SU-DHL-6 (cell line): ENCODE results near the gene C15orf62.

Source experiments
- CTCF ChIP-seq: fragments of 200-600 bp; sonication (generic); IDR thresholded peaks from one replicate; pipeline ENCODE4 v1.5.1; 2017; ENCODE audit warnings: antibody characterized with exemption, mild to moderate bottlenecking, low read length, moderate library complexity; ENCODE audit not compliant: insufficient read depth, poor library complexity, severe bottlenecking
- EZH2phosphoT487 ChIP-seq: fragments of 200-600 bp; sonication (generic), shearing (Covaris generic); conservative IDR thresholded peaks from 2 replicates; pipeline ENCODE4 v1.6.1; 2018; ENCODE audit warnings: mild to moderate bottlenecking, antibody characterized with exemption, low read length, moderate library complexity, mixed read lengths

GRCh38 chr15:40768521-40769273, 1.1 kb upstream of the C15orf62 start:
- TF ChIP-seq CTCF (no peak), EZH2phosphoT487 (no peak)
